HG03521 (cell line): ENCODE data around the gene NMBR.
"Not testable (repeated sequence)": the region's sequence is repeated elsewhere in the genome, so short reads cannot be mapped to it uniquely, and the experiment has no call there.

Experiments used
- ATAC-seq: cut with Tn5 transposase; IDR thresholded peaks from one replicate; pipeline ENCODE4 v1.9.1; 2021; ENCODE audit warnings: mild to moderate bottlenecking, moderate library complexity; ENCODE audit not compliant: unreplicated experiment

NMBR gene

GRCh38 chr6:142146828-142147662 lies at the start of gene NMBR, which contains the start of gene VTA1:
Gene NMBR (minus strand): TSS chr6:142147122. CDS start chr6:142088658, 58,464 bp downstream.
Gene VTA1 (plus strand): TSS chr6:142147263. CDS start chr6:142147288, 25 bp downstream.
- peak; percentile 100 for ATAC-seq

GRCh38 chr6:142195862-142196541 lies 49.1 kb upstream of the NMBR start:
- ATAC-seq: no peak

GRCh38 chr6:142193621-142194020 lies 46.7 kb upstream of the NMBR start:
- no peak for ATAC-seq

- no peak for ATAC-seq
Observed at GRCh38 chr6:142192343-142192742, 45.4 kb upstream of the NMBR start.

GRCh38 chr6:142189057-142189456 lies 42.1 kb upstream of the NMBR start:
- no peak for ATAC-seq

DNA sequence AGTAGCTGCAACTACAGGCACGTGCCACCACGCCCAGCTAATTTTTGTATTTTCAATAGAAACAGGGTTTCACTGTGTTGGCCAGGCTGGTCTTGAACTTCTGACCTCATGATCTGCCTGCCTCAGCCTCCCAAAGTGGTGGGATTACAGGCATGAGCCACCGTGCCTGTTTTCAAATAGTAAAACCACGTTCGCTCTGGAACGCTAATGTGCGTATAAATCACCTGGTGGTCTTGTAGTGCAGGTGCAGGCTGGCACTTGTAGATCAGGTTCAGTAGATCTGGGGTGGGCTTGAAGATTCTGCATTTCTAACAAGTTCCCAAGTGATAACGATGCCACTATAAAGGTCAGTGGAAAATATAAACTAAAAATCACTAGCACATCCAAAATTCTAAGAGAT lies 41.4 kb upstream of the NMBR start:
- ATAC-seq: not testable (repeated sequence)

DNA sequence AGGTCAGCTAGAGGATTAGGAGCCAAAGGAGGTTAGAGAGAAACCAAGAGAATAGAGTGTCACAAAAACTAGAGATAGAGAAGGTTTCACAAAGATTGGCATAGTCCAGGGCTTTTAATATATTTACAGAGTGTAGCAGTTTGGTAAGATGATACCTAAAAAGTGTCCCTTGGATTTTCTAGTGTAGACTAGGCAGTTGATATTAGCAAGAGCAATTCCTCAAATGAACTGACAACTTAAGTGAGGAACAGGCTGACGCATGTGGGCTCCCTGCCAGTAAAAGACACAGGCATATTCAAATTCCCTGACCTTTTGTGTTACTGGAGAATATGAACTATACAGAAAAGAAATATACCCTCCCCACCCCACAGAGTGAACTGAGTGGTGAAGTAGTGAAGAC lies 40.3 kb upstream of the NMBR start:
- no peak for ATAC-seq

DNA sequence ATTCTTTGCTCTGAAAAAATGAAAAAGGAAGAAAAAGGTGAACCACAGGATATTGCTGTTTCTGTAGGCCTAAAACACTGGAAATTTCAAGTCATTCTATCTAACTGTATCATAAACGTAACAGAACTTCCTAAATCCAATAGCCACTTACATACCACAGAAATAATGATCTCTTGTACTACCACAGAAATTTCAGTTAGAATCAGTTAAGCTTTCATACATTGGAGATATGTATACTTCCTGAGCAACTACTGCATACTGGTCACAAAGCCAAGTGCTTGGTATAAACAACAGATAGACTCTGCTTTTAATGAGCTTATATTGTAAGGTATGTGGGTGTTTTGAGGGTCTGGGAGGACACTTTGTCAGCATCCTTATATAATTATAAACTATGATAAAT lies 38.7 kb upstream of the NMBR start:
- no peak for ATAC-seq

- no peak for ATAC-seq
Observed at GRCh38 chr6:142184307-142184706, 37.4 kb upstream of the NMBR start.

- no peak for ATAC-seq
Observed at GRCh38 chr6:142183351-142183750, 36.4 kb upstream of the NMBR start.

GRCh38 chr6:142182004-142182403 lies 35.1 kb upstream of the NMBR start:
- ATAC-seq: no peak

- no peak for ATAC-seq
Observed at GRCh38 chr6:142178129-142178528, 31.2 kb upstream of the NMBR start.

DNA sequence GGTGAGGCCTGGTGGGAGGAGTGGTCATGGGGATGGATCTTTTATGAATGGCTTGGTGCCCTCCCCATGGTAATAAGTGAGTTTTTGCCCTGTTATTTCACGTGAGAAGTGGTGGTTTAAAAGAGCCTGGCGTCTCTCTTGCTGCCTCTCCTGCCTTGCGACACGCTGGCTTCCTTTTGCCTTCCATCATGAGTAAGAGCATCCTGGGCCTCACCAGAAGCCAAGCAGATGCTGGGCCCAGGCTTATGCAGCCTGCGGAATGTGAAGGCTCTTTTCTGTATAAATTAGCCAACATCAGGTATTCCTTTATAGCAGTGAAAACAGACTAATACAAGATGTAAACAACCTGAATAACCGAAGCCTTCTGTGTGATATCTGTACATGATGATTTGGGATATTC lies 27.8 kb upstream of the NMBR start:
- ATAC-seq: no peak

- no peak for ATAC-seq
Observed at GRCh38 chr6:142173980-142174379, 27.1 kb upstream of the NMBR start.

GRCh38 chr6:142172758-142173157 lies 25.8 kb upstream of the NMBR start:
- no peak for ATAC-seq

DNA sequence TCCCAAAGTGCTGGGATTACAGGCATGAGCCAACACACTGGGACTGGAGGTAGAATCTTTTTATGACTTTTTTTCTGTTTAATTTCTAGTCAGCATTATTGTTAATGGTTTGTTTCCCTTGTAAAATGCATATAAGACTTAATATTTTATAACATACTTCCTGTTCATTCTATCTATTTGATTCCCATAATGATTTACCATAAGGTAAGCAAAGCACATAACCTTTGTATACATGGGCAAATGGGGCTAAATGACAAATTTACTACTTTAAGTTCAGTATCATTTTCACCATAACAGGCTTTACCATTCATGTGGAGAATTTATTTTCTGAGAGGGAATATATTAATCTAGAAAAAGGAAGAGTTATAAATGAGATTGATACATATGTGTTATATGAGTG lies 24.4 kb upstream of the NMBR start:
- ATAC-seq: no peak

- no peak for ATAC-seq
Observed at GRCh38 chr6:142167486-142167885, 20.6 kb upstream of the NMBR start.

- ATAC-seq: no peak
Observed at GRCh38 chr6:142167071-142167470, 20.1 kb upstream of the NMBR start.

DNA sequence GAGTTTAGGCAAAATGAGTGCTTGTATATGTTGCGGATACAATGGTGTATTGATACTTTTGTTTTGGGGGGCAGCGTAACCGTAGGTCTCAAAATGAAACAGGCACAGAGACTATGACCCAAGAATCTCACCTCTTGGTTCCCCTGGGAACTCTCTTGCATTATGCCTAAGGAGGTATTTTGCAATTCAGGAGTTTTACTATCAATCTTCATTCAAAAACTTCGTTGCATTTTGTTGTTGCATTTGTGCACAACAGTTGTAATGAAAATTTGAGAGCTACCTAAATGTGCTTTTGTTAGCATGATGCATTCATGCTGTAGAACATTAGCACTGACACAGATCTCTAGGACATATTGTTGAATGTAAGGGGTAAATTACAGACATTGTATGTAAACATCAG lies 18.3 kb upstream of the NMBR start:
- ATAC-seq: no peak

DNA sequence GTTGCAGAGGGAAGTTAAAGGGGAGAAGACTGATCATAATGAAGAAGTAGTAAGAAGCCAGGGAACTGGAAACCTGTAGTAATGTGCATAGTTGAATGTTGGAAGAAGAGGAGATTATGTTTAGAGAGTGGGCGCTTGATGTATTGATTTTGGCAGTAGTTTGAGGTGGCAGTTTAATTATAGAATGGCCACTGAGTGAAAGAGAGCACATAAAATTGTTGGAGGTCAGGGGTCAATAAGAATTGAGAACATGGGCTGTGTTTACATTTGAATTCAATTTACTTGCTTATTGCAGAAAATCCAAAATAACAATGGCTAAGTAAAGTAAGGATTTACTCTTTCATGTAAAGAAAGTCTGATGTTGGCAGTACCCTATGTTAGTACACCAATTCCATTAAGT lies 15.9 kb upstream of the NMBR start:
- no peak for ATAC-seq

DNA sequence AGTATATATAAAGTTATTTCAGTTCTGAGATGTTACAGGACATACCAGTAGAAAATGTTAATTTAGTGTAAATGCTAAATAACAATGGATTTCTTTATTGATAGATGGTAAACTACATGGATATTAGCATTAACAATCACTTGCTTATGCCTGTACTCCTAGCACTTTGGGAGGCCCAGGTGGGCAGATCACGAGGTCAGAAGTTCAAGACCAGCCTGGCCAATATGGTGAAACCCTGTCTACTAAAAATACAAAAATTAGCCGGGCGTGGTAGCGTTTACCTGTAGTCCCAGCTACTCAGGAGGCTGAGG lies 9.8 kb upstream of the NMBR start:
- ATAC-seq: not testable (repeated sequence)
